SK-N-SH (cell line): Measurements from ENCODE around the gene LDHA.

ENCODE experiments used
- CTCF ChIP-seq: fragments of 200-600 bp; sonication (generic); IDR thresholded peaks from 2 replicates; pipeline ENCODE4 v1.6.1; 2017; ENCODE audit warnings: antibody characterized with exemption, mild to moderate bottlenecking, moderate library complexity
- FOXM1 ChIP-seq: IDR thresholded peaks from 2 replicates; pipeline ENCODE4 v1.4.0; 2012; ENCODE audit warnings: low read depth, mild to moderate bottlenecking
- MXI1 ChIP-seq: IDR thresholded peaks from 2 replicates; pipeline ENCODE4 v1.6.1; 2012; ENCODE audit warnings: mild to moderate bottlenecking, low read depth, low read length, improper control_type of control experiment
- POLR2AphosphoS5 ChIP-seq: IDR thresholded peaks from 2 replicates; pipeline ENCODE4 v1.6.1; 2012; ENCODE audit warnings: low read depth, low read length
- RAD21 ChIP-seq: IDR thresholded peaks from 2 replicates; pipeline ENCODE4 v1.6.1; 2012; ENCODE audit warnings: mild to moderate bottlenecking, low read length
- USF2 ChIP-seq: fragments of 150-350 bp; IDR thresholded peaks from 2 replicates; pipeline ENCODE4 v1.6.1; 2017; ENCODE audit warnings: antibody characterized with exemption, low read length, low read depth, borderline replicate concordance
- YY1 ChIP-seq: IDR thresholded peaks from 2 replicates; pipeline ENCODE4 v1.4.0; 2012; ENCODE audit warnings: low read depth, mild to moderate bottlenecking

- TF ChIP-seq CTCF, result no peak
- peak; percentile 1; the same call in 1 of the 2 replicates for TF ChIP-seq RAD21
- TF ChIP-seq POLR2AphosphoS5, result peak; percentile 100
- TF ChIP-seq MXI1, result peak; percentile 97
- TF ChIP-seq YY1, result peak; percentile 57; the same call in 1 of the 2 replicates
- peak; percentile 9; the same call in 1 of the 2 replicates for TF ChIP-seq USF2
- no peak for TF ChIP-seq FOXM1
These were observed at the start of gene LDHA for GRCh38 chr11:18394275-18394927.
